Stomach (tissue), 4 donors: ENCODE data around the gene TNRC18.

Source experiments
- EP300 ChIP-seq: sonication (generic); formaldehyde crosslinking; IDR thresholded peaks from one replicate; pipeline ENCODE4 v1.6.1; 2017; ENCODE audit warnings: antibody characterized with exemption
- POLR2A ChIP-seq, 4 donors: fragments of 450-650 bp; IDR thresholded peaks; one replicate each; pipeline ENCODE4 v1.6.1; 2016; ENCODE audit warnings: antibody characterized with exemption in 4 of 4, control low read depth in 2 of 4, mild to moderate bottlenecking in 1 of 4, moderate library complexity in 1 of 4
- POLR2AphosphoS5 ChIP-seq, 3 donors: sonication (generic); formaldehyde crosslinking; IDR thresholded peaks; one replicate each; pipeline ENCODE4 v1.6.1; 2016; ENCODE audit warnings: antibody characterized with exemption in 3 of 3
- TF ChIP-seq, protein P1 (sequence below), 7 experiments: fragments of 450-650 bp in 4 of 7; fragments of 200-600 bp in 3 of 7; sonication (generic) in 3 of 7; IDR thresholded peaks; one replicate each; pipeline ENCODE4 v1.5.1; 2016 to 2019; ENCODE audit warnings: antibody characterized with exemption in 7 of 7, control low read depth in 2 of 7, mild to moderate bottlenecking in 1 of 7

DNA sequence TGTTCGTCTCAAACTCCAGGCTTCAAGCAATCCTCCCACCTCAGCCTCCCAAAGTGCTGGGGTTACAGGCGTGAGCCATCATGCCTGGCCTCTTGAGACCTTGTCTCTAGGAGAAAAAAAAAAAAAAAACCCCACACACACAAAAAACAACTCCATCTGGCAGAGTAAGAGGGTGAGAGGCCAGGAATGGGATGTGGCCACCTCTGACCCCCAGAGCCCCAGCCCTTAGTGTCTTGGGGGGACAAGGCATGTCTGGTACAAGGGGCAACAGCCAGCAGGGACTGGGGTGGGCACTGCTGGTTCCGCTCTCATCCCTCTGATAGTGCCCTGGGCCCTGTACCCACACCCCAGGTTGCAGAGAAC is 15.6 kb upstream of the TNRC18 start:
- TF ChIP-seq, protein P1, sequence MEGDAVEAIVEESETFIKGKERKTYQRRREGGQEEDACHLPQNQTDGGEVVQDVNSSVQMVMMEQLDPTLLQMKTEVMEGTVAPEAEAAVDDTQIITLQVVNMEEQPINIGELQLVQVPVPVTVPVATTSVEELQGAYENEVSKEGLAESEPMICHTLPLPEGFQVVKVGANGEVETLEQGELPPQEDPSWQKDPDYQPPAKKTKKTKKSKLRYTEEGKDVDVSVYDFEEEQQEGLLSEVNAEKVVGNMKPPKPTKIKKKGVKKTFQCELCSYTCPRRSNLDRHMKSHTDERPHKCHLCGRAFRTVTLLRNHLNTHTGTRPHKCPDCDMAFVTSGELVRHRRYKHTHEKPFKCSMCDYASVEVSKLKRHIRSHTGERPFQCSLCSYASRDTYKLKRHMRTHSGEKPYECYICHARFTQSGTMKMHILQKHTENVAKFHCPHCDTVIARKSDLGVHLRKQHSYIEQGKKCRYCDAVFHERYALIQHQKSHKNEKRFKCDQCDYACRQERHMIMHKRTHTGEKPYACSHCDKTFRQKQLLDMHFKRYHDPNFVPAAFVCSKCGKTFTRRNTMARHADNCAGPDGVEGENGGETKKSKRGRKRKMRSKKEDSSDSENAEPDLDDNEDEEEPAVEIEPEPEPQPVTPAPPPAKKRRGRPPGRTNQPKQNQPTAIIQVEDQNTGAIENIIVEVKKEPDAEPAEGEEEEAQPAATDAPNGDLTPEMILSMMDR (IDR thresholded peaks at IDR 0.05), result no peak
- no peak for TF ChIP-seq POLR2A (IDR thresholded peaks at IDR 0.05)
- TF ChIP-seq EP300, result no peak
- no peak for TF ChIP-seq POLR2AphosphoS5 (IDR thresholded peaks at IDR 0.05)
